CD4-positive, alpha-beta T cell (primary cell): Measurements from ENCODE around the gene SLC9A8. TPM values are rescaled to one million over a fixed set of nuclear protein-coding genes. Genes with fewer than 3 reads are reported as not detected.

Experiments used
- ATAC-seq: fragments of 200-7000 bp; cut with Tn5 transposase; one replicate; pipeline ENCODE4 v1.10.0; 2022; ENCODE audit warnings: mild to moderate bottlenecking; ENCODE audit not compliant: poor library complexity
- CTCF ChIA-PET: fragments of 350-600 bp; sonication (Branson Sonifier 250); formaldehyde crosslinking; loops from one replicate; lab custom pipeline; 2021; ENCODE audit warnings: antibody characterized with exemption, inconsistent platforms; lab: Charles Lee
- POLR2A ChIA-PET: fragments of 350-600 bp; sonication (Branson Sonifier 250); formaldehyde crosslinking; loops from one replicate; lab custom pipeline; 2021; ENCODE audit warnings: antibody characterized with exemption, inconsistent platforms; lab: Charles Lee
- DNase-seq, 14 experiments: peaks; one replicate each; pipeline ENCODE4 v3.0.0-alpha.2; 2013 to 2020; ENCODE audit warnings: mixed read lengths in 2 of 14
- H3K27ac ChIP-seq, 2 donors: one replicate each; pipeline versions ENCODE4 v1.5.1 to v1.7.0; 2013; ENCODE audit warnings: low read length in 2 of 2, low read depth in 1 of 2, mild to moderate bottlenecking in 1 of 2
- H3K27me3 ChIP-seq, 2 experiments: 1 replicate in 1 of 2; 2 replicates in 1 of 2; pipeline versions ENCODE4 v1.6.1 to v1.7.0; 2013; ENCODE audit warnings: low read length in 2 of 2, control low read depth in 1 of 2, mild to moderate bottlenecking in 1 of 2, moderate library complexity in 1 of 2; ENCODE audit not compliant: insufficient read depth in 2 of 2, control insufficient read depth in 1 of 2
- H3K36me3 ChIP-seq: one replicate; pipeline ENCODE4 v1.6.1; 2013; ENCODE audit warnings: low read length, control low read depth; ENCODE audit not compliant: insufficient read depth
- H3K4me1 ChIP-seq: one replicate; pipeline ENCODE4 v1.6.1; 2013; ENCODE audit warnings: low read length, control low read depth; ENCODE audit not compliant: insufficient read depth
- H3K4me3 ChIP-seq: one replicate; pipeline ENCODE4 v1.5.1; 2013; ENCODE audit warnings: mild to moderate bottlenecking, low read length, moderate library complexity
- H3K9me3 ChIP-seq, 2 experiments: 1 replicate in 1 of 2; 2 replicates in 1 of 2; pipeline versions ENCODE4 v1.6.1 to v1.7.0; 2013; ENCODE audit warnings: low read length in 2 of 2, mild to moderate bottlenecking in 2 of 2, control low read depth in 1 of 2, moderate library complexity in 1 of 2; ENCODE audit not compliant: control insufficient read depth in 1 of 2, insufficient read depth in 1 of 2
- H3K27ac Mint-ChIP-seq: one replicate; pipeline ENCODE4 v1.8.0; 2020; ENCODE audit warnings: mixed read lengths
- H3K27me3 Mint-ChIP-seq: one replicate; pipeline ENCODE4 v1.8.0; 2021; ENCODE audit warnings: mixed read lengths
- H3K36me3 Mint-ChIP-seq: one replicate; pipeline ENCODE4 v1.8.0; 2021; ENCODE audit warnings: low read depth, mixed read lengths
- H3K4me1 Mint-ChIP-seq: one replicate; pipeline ENCODE4 v1.8.0; 2021; ENCODE audit warnings: low read depth, mixed read lengths
- H3K4me3 Mint-ChIP-seq: one replicate; pipeline ENCODE4 v1.8.0; 2020; ENCODE audit warnings: mild to moderate bottlenecking, mixed read lengths
- H3K9me3 Mint-ChIP-seq: one replicate; pipeline ENCODE4 v1.8.0; 2020; ENCODE audit warnings: mixed read lengths
- CTCF ChIP-seq: fragments of 200-600 bp; IDR thresholded peaks from one replicate; pipeline ENCODE4 v1.8.0; 2022; ENCODE audit warnings: antibody characterized with exemption, mild to moderate bottlenecking
- intact Hi-C, 2 experiments: fragments of 100-400 bp; cut with DNase I in 1 of 2; cut with micrococcal nuclease in 1 of 2; formaldehyde crosslinking; loops; one replicate each; pipeline versions ENCODE4 v1.15.1 to v1.9.0; 2023 to 2025; cut with DNase I, micrococcal nuclease
- total RNA-seq, 174 experiments: library from RNA in 2 of 174; stranded (reverse) in 2 of 174; gene quantifications; one replicate each; pipeline ENCODE4 v1.2.3 and lab custom pipeline; 2021 to 2026

The SLC9A8 gene
- total RNA-seq, 2 experiments from 2014 or later = 29.5 to 30.2 TPM

- H3K36me3 Mint-ChIP-seq = peaks cover 40% of the 10 kb centered on the region
- peaks cover 51% of the 10 kb centered on the region for H3K4me1 Mint-ChIP-seq
- ChIA-PET POLR2A (interaction anchor here (0.6 to 3.1 kb wide), 20 partner anchors 8 to 995 kb away, joined by 3 to 33 read pairs (median 4); partner anchors contain the start of genes ADNP, B4GALT5, CEBPB and PEDS1), CTCF (interaction anchor here (1.2 to 3.0 kb wide), 2 partner anchors 20 to 43 kb away, joined by 7 to 13 read pairs; no protein-coding TSS in a partner anchor)
- no peaks in the 10 kb centered on the region for H3K27me3 ChIP-seq
- DNase-seq = peak; percentile 84 to 97 (median 90)
- peak; percentile 96 for ATAC-seq
- peak within 1 kb of the TSS; percentile 97 for H3K4me3 ChIP-seq
- no peak for TF ChIP-seq CTCF
- H3K36me3 ChIP-seq = peaks cover 18% of the 10 kb centered on the region
- no peaks in the 10 kb centered on the region for H3K27me3 Mint-ChIP-seq
- no peaks in the 10 kb centered on the region for H3K9me3 ChIP-seq
- peak within 1 kb of the TSS; percentile 81 to 82 for H3K27ac ChIP-seq
- intact Hi-C loops = loop anchor here in 1 of 2 experiments (1.0 to 10.0 kb wide), 5 partner anchors 21 to 892 kb away; partner anchors contain the start of genes B4GALT5, CSE1L, SNAI1 and SPATA2
- no peaks in the 10 kb centered on the region for H3K9me3 Mint-ChIP-seq
- peak within 1 kb of the TSS; percentile 90 for H3K27ac Mint-ChIP-seq
- peaks cover 42% of the 10 kb centered on the region for H3K4me1 ChIP-seq
- H3K4me3 Mint-ChIP-seq = peak within 1 kb of the TSS; percentile 93
These were observed 123.8 kb downstream of the SLC9A8 start, which contains the start of gene RNF114 for GRCh38 chr20:49936153-49937026. Gene RNF114 (plus strand): TSS chr20:49936397. CDS start chr20:49936413, 16 bp downstream.

GRCh38 chr20:49937027-49937929, 124.7 kb downstream of the SLC9A8 start:
- H3K4me1 Mint-ChIP-seq = peaks cover 55% of the 10 kb centered on the region
- Histone ChIP-seq H3K27me3 (no peaks in the 10 kb centered on the region), H3K36me3 (peaks cover 27% of the 10 kb centered on the region), H3K4me3 (peak overlapping the region; percentile 97), H3K27ac (peak overlapping the region; percentile 81 to 82), H3K9me3 (no peaks in the 10 kb centered on the region), H3K4me1 (peaks cover 49% of the 10 kb centered on the region)
- intact Hi-C loops = loop anchor here in 1 of 2 experiments (2.0 to 10.0 kb wide), 4 partner anchors 46 to 892 kb away; partner anchors contain the start of genes B4GALT5, CSE1L and SNAI1
- peak overlapping the region; percentile 93 for H3K4me3 Mint-ChIP-seq
- H3K27ac Mint-ChIP-seq = peak overlapping the region; percentile 90
- no peaks in the 10 kb centered on the region for H3K9me3 Mint-ChIP-seq
- DNase-seq (peak in 1 of 14 experiments; percentile 50), ATAC-seq (no peak)
- H3K36me3 Mint-ChIP-seq = peaks cover 47% of the 10 kb centered on the region
- no peak for TF ChIP-seq CTCF
- no peaks in the 10 kb centered on the region for H3K27me3 Mint-ChIP-seq
- ChIA-PET CTCF (interaction anchor here (1.2 to 3.0 kb wide), 4 partner anchors 21 to 149 kb away, joined by 3 to 13 read pairs (median 5); no protein-coding TSS in a partner anchor), POLR2A (interaction anchor here (0.6 to 3.1 kb wide), 15 partner anchors 9 to 994 kb away, joined by 3 to 33 read pairs (median 6); partner anchors contain the start of genes ADNP, CEBPB, PEDS1 and PTPN1)
